Measurements from ENCODE around the gene ZW10. TPM values are rescaled to one million over a fixed set of nuclear protein-coding genes. Genes with fewer than 3 reads are reported as not detected.

ZW10 gene
- polyA plus RNA-seq, 3 donors, result 3.3 to 13.1 (median 10.2) TPM

DNA sequence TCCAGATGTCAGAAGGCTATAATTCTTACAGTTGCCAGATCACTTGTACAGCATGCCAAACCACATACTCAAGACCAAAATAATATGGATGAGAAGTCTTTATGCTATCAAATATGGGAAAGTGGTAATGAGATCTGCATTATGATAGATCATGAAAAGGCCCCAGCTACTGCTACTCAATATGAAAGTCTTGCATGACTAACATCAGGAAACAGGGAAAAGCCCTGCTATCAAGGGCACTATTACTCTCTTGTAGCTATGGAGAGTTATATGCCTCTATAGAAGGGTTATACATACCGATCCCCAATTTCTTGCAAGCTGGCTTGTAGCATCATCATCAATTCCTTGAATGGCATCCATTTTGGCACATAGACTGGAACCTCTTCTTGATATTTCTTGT is 37.2 kb downstream of the ZW10 start:
- Mint-ChIP-seq H3K27me3 (ENCODE audit: low read depth in 3 of 3) (no peaks in the 10 kb centered on the region), H3K36me3 (peaks cover 82 to 91% of the 10 kb centered on the region in 2 donors), H3K4me3 (no peak overlapping the region)

GRCh38 chr11:113732092-113732491 is 41.4 kb downstream of the ZW10 start:
- Histone ChIP-seq H3K9ac (ENCODE audit: insufficient read depth, low read length, poor library complexity, severe bottlenecking) (no peak overlapping the region), H3K27me3 (ENCODE audit: control insufficient read depth in 2 of 2, insufficient read depth in 2 of 2, low read length in 2 of 2) (no peaks in the 10 kb centered on the region), H2AFZ (ENCODE audit: insufficient read depth, low read depth, low read length, poor library complexity, severe bottlenecking) (no peak overlapping the region), H3K36me3 (replicated peaks in 1 of 2; ENCODE audit: control insufficient read depth in 1 of 2, insufficient read depth in 2 of 2, low read length in 2 of 2) (peaks cover 38 to 58% of the 10 kb centered on the region in 2 donors), H3K27ac (ENCODE audit: low read depth in 1 of 2, low read length in 2 of 2) (no peak overlapping the region), H3K79me2 (ENCODE audit: insufficient read depth, low read length) (no peaks in the 10 kb centered on the region), H3K4me3 (replicated peaks in 1 of 3; ENCODE audit: low read depth in 2 of 3, low read length in 3 of 3) (no peak overlapping the region), H3K4me2 (replicated peaks; ENCODE audit: extremely low read depth, low read length, poor library complexity, severe bottlenecking) (no peak overlapping the region), H3K9me3 (replicated peaks in 1 of 2; ENCODE audit: control insufficient read depth in 1 of 2, insufficient read depth in 1 of 2, low read length in 2 of 2) (no peaks in the 10 kb centered on the region), H4K20me1 (ENCODE audit: insufficient read depth, low read length) (no peaks in the 10 kb centered on the region), H3K4me1 (ENCODE audit: control insufficient read depth in 1 of 2, insufficient read depth in 2 of 2, low read length in 2 of 2) (peaks cover 3 to 5% of the 10 kb centered on the region in 2 donors)
- H3K27ac Mint-ChIP-seq, result peak overlapping the region in 1 of 7 donors; percentile 35
- peaks cover 48 to 61% of the 10 kb centered on the region in 2 donors for H3K36me3 Mint-ChIP-seq
- DNase-seq, result no peak
- H3K4me3 Mint-ChIP-seq, result no peak overlapping the region
- H3K9me3 Mint-ChIP-seq, result peaks cover 0 to 2% (median 0%) of the 10 kb centered on the region in 7 donors
- H3K27me3 Mint-ChIP-seq (ENCODE audit: low read depth in 3 of 3), result no peaks in the 10 kb centered on the region
- intact Hi-C loops (cut with micrococcal nuclease), result no loop called here
- WGBS (ENCODE audit: insufficient coverage), result 87% methylated on average over 2 of the region's 5 CpGs
- TF ChIP-seq CTCF (IDR thresholded peaks at IDR 0.05), result no peak
- H3K4me1 Mint-ChIP-seq, result peaks cover 8% of the 10 kb centered on the region

More for the DNA sequence above, 37.2 kb downstream of the ZW10 start:
- H3K4me3 ChIP-seq (replicated peaks in 1 of 3; ENCODE audit: low read depth in 2 of 3, low read length in 3 of 3), result no peak overlapping the region
- H3K4me2 ChIP-seq (replicated peaks; ENCODE audit: extremely low read depth, low read length, poor library complexity, severe bottlenecking), result no peak overlapping the region
- H3K36me3 ChIP-seq (replicated peaks in 1 of 2; ENCODE audit: control insufficient read depth in 1 of 2, insufficient read depth in 2 of 2, low read length in 2 of 2), result peaks cover 79 to 99% of the 10 kb centered on the region in 2 donors
- no peaks in the 10 kb centered on the region for H4K20me1 ChIP-seq (ENCODE audit: insufficient read depth, low read length)
- Mint-ChIP-seq H3K27ac (no peak overlapping the region), H3K4me1 (no peaks in the 10 kb centered on the region), H3K9me3 (no peaks in the 10 kb centered on the region)
- DNase-seq, result no peak
- no peaks in the 10 kb centered on the region for H3K4me1 ChIP-seq (ENCODE audit: control insufficient read depth in 1 of 2, insufficient read depth in 2 of 2, low read length in 2 of 2)
- H2AFZ ChIP-seq (ENCODE audit: insufficient read depth, low read depth, low read length, poor library complexity, severe bottlenecking), result no peak overlapping the region
- no CpG with 5 or more reads among the region's 1 CpG for WGBS (ENCODE audit: insufficient coverage)
- intact Hi-C loops (cut with micrococcal nuclease), result no loop called here
- no peaks in the 10 kb centered on the region for H3K79me2 ChIP-seq (ENCODE audit: insufficient read depth, low read length)
- H3K27ac ChIP-seq (ENCODE audit: low read depth in 1 of 2, low read length in 2 of 2), result no peak overlapping the region
- H3K27me3 ChIP-seq (ENCODE audit: control insufficient read depth in 2 of 2, insufficient read depth in 2 of 2, low read length in 2 of 2), result no peaks in the 10 kb centered on the region
- no peak for TF ChIP-seq CTCF (IDR thresholded peaks at IDR 0.05)
- H3K9ac ChIP-seq (ENCODE audit: insufficient read depth, low read length, poor library complexity, severe bottlenecking), result no peak overlapping the region
- no peaks in the 10 kb centered on the region for H3K9me3 ChIP-seq (replicated peaks in 1 of 2; ENCODE audit: control insufficient read depth in 1 of 2, insufficient read depth in 1 of 2, low read length in 2 of 2)

Measured in CD14-positive monocyte (primary cell).